ENCODE data around the gene ZNF740. TPM values are rescaled to one million over a fixed set of nuclear protein-coding genes. Genes with fewer than 3 reads are reported as not detected.

ZNF740 gene
- polyA plus RNA-seq, 1 donor (not counting 4 experiments of a cell fraction or from before 2014, with no cell fraction given) = 11.8 TPM

DNA sequence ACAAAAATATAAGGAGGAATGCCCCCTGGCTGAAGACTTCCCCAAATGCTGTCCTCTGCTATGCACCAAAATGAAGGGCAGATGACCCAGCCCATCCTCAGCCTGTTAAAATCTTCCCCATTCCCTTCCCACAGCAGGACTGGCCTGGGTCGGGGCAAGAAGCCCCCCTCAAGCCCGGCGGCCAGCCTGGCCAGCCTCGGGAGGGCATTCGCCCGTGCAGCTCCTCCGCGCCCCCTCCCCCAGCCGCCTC, 51.1 kb downstream of the ZNF740 start:
- peaks cover 50% of the 10 kb centered on the region for H3K4me1 ChIP-seq (ENCODE audit: control insufficient read depth, extremely low read depth, insufficient read depth, low read length)
- H3K4me2 ChIP-seq (ENCODE audit: control insufficient read depth, extremely low read depth, insufficient read depth, low read depth, low read length) = peak overlapping the region; percentile 80
- no peaks in the 10 kb centered on the region for H3K9me3 ChIP-seq (ENCODE audit: control insufficient read depth, low read depth, low read length)
- H3K9ac ChIP-seq (ENCODE audit: control insufficient read depth, extremely low read depth, insufficient read depth, low read length) = peak overlapping the region; percentile 81
- H3K9me1 ChIP-seq (ENCODE audit: control insufficient read depth, extremely low read depth, insufficient read depth, low read length) = no peaks in the 10 kb centered on the region
- peak overlapping the region; percentile 38 to 83 (median 56) for H3K4me3 ChIP-seq (ENCODE audit: control insufficient read depth in 2 of 3, extremely low read depth in 1 of 3, insufficient read depth in 2 of 3, low read depth in 1 of 3, low read length in 3 of 3)
- H3K27ac ChIP-seq (ENCODE audit: control insufficient read depth, insufficient read depth, low read length) = peak overlapping the region; percentile 55
- H3K36me3 ChIP-seq (ENCODE audit: control insufficient read depth in 2 of 2, extremely low read depth in 1 of 2, insufficient read depth in 2 of 2, low read length in 2 of 2) = peaks cover 2 to 3% of the 10 kb centered on the region in 2 experiments
- H3K27me3 ChIP-seq (ENCODE audit: control insufficient read depth, extremely low read depth, insufficient read depth, low read length) = no peaks in the 10 kb centered on the region
- H2AFZ ChIP-seq (ENCODE audit: control insufficient read depth, low read length) = no peak overlapping the region
- no peaks in the 10 kb centered on the region for H4K20me1 ChIP-seq (ENCODE audit: control insufficient read depth, extremely low read depth, insufficient read depth, low read length)
- no peak for FAIRE-seq
- TF ChIP-seq EZH2 (IDR thresholded peaks at IDR 0.05; ENCODE audit: low read length) = no peak
- TF ChIP-seq, protein P1, sequence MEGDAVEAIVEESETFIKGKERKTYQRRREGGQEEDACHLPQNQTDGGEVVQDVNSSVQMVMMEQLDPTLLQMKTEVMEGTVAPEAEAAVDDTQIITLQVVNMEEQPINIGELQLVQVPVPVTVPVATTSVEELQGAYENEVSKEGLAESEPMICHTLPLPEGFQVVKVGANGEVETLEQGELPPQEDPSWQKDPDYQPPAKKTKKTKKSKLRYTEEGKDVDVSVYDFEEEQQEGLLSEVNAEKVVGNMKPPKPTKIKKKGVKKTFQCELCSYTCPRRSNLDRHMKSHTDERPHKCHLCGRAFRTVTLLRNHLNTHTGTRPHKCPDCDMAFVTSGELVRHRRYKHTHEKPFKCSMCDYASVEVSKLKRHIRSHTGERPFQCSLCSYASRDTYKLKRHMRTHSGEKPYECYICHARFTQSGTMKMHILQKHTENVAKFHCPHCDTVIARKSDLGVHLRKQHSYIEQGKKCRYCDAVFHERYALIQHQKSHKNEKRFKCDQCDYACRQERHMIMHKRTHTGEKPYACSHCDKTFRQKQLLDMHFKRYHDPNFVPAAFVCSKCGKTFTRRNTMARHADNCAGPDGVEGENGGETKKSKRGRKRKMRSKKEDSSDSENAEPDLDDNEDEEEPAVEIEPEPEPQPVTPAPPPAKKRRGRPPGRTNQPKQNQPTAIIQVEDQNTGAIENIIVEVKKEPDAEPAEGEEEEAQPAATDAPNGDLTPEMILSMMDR (optimal IDR thresholded peaks at IDR 0.05 in 1 of 3, IDR thresholded peaks at IDR 0.05 in 1 of 3, conservative IDR thresholded peaks at IDR 0.05 in 1 of 3; ENCODE audit: extremely low read depth in 1 of 3, insufficient read depth in 2 of 3, low read length in 3 of 3) = no peak
- dilution Hi-C loops (cut with MboI; ENCODE audit: extremely low pct_ligation_motif_present, low sequenced_read_pairs) = no loop called here
- peaks cover 6% of the 10 kb centered on the region for H3K79me2 ChIP-seq (ENCODE audit: control insufficient read depth, insufficient read depth, low read length)
- no peak for DNase-seq (ENCODE audit: low read depth, low spot score)

GRCh38 chr12:53231921-53232645, 51.6 kb downstream of the ZNF740 start, which contains the start of gene RARG:
RARG (minus strand) TSS chr12:53232209; CDS start chr12:53227545, 4,664 bp downstream.
- TF ChIP-seq EZH2 (IDR thresholded peaks at IDR 0.05; ENCODE audit: low read length) = no peak
- TF ChIP-seq, protein P1 (optimal IDR thresholded peaks at IDR 0.05 in 1 of 3, IDR thresholded peaks at IDR 0.05 in 1 of 3, conservative IDR thresholded peaks at IDR 0.05 in 1 of 3; ENCODE audit: extremely low read depth in 1 of 3, insufficient read depth in 2 of 3, low read length in 3 of 3) = no peak
- Histone ChIP-seq H3K36me3 (ENCODE audit: control insufficient read depth in 2 of 2, extremely low read depth in 1 of 2, insufficient read depth in 2 of 2, low read length in 2 of 2) (peaks cover under 1 to 1% of the 10 kb centered on the region in 2 experiments), H3K9me1 (ENCODE audit: control insufficient read depth, extremely low read depth, insufficient read depth, low read length) (no peaks in the 10 kb centered on the region), H3K4me3 (ENCODE audit: control insufficient read depth in 2 of 3, extremely low read depth in 1 of 3, insufficient read depth in 2 of 3, low read depth in 1 of 3, low read length in 3 of 3) (peak within 1 kb of the TSS; percentile 38 to 83 (median 56)), H3K27ac (ENCODE audit: control insufficient read depth, insufficient read depth, low read length) (peak within 1 kb of the TSS; percentile 61), H3K4me2 (ENCODE audit: control insufficient read depth, extremely low read depth, insufficient read depth, low read depth, low read length) (peak within 1 kb of the TSS; percentile 83), H3K4me1 (ENCODE audit: control insufficient read depth, extremely low read depth, insufficient read depth, low read length) (peaks cover 52% of the 10 kb centered on the region), H3K9me3 (ENCODE audit: control insufficient read depth, low read depth, low read length) (no peaks in the 10 kb centered on the region), H2AFZ (ENCODE audit: control insufficient read depth, low read length) (peak within 1 kb of the TSS; percentile 41), H3K79me2 (ENCODE audit: control insufficient read depth, insufficient read depth, low read length) (peaks cover 6% of the 10 kb centered on the region), H4K20me1 (ENCODE audit: control insufficient read depth, extremely low read depth, insufficient read depth, low read length) (no peaks in the 10 kb centered on the region), H3K27me3 (ENCODE audit: control insufficient read depth, extremely low read depth, insufficient read depth, low read length) (no peaks in the 10 kb centered on the region), H3K9ac (ENCODE audit: control insufficient read depth, extremely low read depth, insufficient read depth, low read length) (peak within 1 kb of the TSS; percentile 81)
- no peak for FAIRE-seq
- dilution Hi-C loops (cut with MboI; ENCODE audit: extremely low pct_ligation_motif_present, low sequenced_read_pairs) = no loop called here
- no peak for DNase-seq (ENCODE audit: low read depth, low spot score)
